Measurements from ENCODE around the gene CPNE5. TPM values are rescaled to one million over a fixed set of nuclear protein-coding genes. Genes with fewer than 3 reads are reported as not detected.

CPNE5 gene
- total RNA-seq, 1 experiment from 2014 or later = not detected

- H3K9me3 Mint-ChIP-seq (ENCODE audit: unreplicated experiment) = no peaks in the 10 kb centered on the region
- Histone ChIP-seq H3K36me3 (ENCODE audit: control insufficient read depth, insufficient read depth, low read length) (no peaks in the 10 kb centered on the region), H3K4me1 (peaks cover 10% of the 10 kb centered on the region), H3K27me3 (replicated peaks; ENCODE audit: control insufficient read depth, insufficient read depth, low read length) (no peaks in the 10 kb centered on the region), H3K4me3 (ENCODE audit: low read depth, low read length) (no peak overlapping the region), H3K9me3 (no peaks in the 10 kb centered on the region)
- TF ChIP-seq, protein P1, sequence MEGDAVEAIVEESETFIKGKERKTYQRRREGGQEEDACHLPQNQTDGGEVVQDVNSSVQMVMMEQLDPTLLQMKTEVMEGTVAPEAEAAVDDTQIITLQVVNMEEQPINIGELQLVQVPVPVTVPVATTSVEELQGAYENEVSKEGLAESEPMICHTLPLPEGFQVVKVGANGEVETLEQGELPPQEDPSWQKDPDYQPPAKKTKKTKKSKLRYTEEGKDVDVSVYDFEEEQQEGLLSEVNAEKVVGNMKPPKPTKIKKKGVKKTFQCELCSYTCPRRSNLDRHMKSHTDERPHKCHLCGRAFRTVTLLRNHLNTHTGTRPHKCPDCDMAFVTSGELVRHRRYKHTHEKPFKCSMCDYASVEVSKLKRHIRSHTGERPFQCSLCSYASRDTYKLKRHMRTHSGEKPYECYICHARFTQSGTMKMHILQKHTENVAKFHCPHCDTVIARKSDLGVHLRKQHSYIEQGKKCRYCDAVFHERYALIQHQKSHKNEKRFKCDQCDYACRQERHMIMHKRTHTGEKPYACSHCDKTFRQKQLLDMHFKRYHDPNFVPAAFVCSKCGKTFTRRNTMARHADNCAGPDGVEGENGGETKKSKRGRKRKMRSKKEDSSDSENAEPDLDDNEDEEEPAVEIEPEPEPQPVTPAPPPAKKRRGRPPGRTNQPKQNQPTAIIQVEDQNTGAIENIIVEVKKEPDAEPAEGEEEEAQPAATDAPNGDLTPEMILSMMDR (IDR thresholded peaks at IDR 0.05; ENCODE audit: insufficient read depth in 1 of 2, low read depth in 1 of 2, low read length in 1 of 2, severe bottlenecking in 1 of 2, unreplicated experiment in 1 of 2) = no peak
- H3K4me3 Mint-ChIP-seq (ENCODE audit: unreplicated experiment) = no peak overlapping the region
- ChIA-PET POLR2A (no interaction called here), CTCF (no interaction called here)
- DNase-seq = no peak
- intact Hi-C loops (cut with micrococcal nuclease; ENCODE audit: unreplicated experiment) = no loop called here
- no peak overlapping the region for H3K27ac Mint-ChIP-seq (ENCODE audit: unreplicated experiment)
- no peaks in the 10 kb centered on the region for H3K27me3 Mint-ChIP-seq (ENCODE audit: insufficient read depth, unreplicated experiment)
- peaks cover 16% of the 10 kb centered on the region for H3K4me1 Mint-ChIP-seq (ENCODE audit: low read depth, unreplicated experiment)
- no TSS peak for BruUV-seq (replicated peaks)
- no peaks in the 10 kb centered on the region for H3K36me3 Mint-ChIP-seq (ENCODE audit: insufficient read depth, unreplicated experiment)
Measured at GRCh38 chr6:36820700-36821580, 18.3 kb downstream of the CPNE5 start.

DNA sequence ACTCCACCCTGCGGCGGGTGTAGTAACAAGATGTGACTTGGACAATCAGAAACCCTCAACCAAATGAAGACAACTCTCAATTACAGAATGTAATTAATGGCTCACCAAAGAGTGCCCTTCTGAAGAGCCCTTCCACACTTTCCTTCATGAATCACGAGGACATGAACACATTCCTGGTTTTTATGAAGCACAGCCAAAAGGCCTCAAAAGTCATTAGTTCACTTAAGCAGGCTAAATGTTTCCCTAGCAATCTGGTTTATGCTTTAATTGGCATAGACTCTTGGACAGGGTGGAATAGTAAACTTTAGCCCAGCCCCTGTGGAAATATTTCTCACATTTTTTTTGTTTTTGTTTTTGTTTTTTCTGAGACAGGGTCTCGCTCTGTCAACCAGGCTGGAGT is 20.5 kb downstream of the CPNE5 start:
- intact Hi-C loops (cut with micrococcal nuclease; ENCODE audit: unreplicated experiment) = no loop called here
- H3K36me3 Mint-ChIP-seq (ENCODE audit: insufficient read depth, unreplicated experiment) = no peaks in the 10 kb centered on the region
- CTCF ChIA-PET = no interaction called here
- H3K27me3 Mint-ChIP-seq (ENCODE audit: insufficient read depth, unreplicated experiment) = no peaks in the 10 kb centered on the region
- no peak for DNase-seq
- no peak overlapping the region for H3K27ac Mint-ChIP-seq (ENCODE audit: unreplicated experiment)
- H3K4me3 ChIP-seq (ENCODE audit: low read depth, low read length) = no peak overlapping the region
- no peaks in the 10 kb centered on the region for H3K9me3 Mint-ChIP-seq (ENCODE audit: unreplicated experiment)
- POLR2A ChIA-PET = no interaction called here
- no peaks in the 10 kb centered on the region for H3K36me3 ChIP-seq (ENCODE audit: control insufficient read depth, insufficient read depth, low read length)
- peaks cover 10% of the 10 kb centered on the region for H3K4me1 ChIP-seq
- no peaks in the 10 kb centered on the region for H3K9me3 ChIP-seq
- no peak overlapping the region for H3K4me3 Mint-ChIP-seq (ENCODE audit: unreplicated experiment)
- H3K4me1 Mint-ChIP-seq (ENCODE audit: low read depth, unreplicated experiment) = peaks cover 16% of the 10 kb centered on the region
- BruUV-seq (replicated peaks) = no TSS peak
- H3K27me3 ChIP-seq (replicated peaks; ENCODE audit: control insufficient read depth, insufficient read depth, low read length) = no peaks in the 10 kb centered on the region
- TF ChIP-seq, protein P1 (IDR thresholded peaks at IDR 0.05; ENCODE audit: insufficient read depth in 1 of 2, low read depth in 1 of 2, low read length in 1 of 2, severe bottlenecking in 1 of 2, unreplicated experiment in 1 of 2) = no peak

DNA sequence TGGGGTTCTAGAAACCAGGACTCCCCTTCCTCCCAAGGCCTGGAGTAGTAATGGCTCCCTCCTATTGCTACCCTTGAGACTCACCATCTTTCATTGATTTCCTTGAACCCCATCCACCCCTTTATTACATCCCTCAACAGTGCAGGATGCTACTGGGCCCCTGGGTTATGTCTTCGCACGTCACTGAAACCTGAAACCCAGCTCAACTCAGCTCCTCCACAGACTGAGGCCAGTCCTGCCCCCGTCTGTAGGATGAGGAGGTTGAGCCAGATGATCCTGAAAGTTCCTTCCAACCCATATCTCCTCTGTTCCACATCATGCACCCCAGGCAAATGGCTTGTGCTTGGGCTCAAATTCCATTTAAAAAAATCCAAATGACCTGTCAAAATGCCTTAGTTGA is 21.4 kb downstream of the CPNE5 start:
- peaks cover 10% of the 10 kb centered on the region for H3K4me1 ChIP-seq
- no peak overlapping the region for H3K27ac Mint-ChIP-seq (ENCODE audit: unreplicated experiment)
- no peak for DNase-seq
- H3K9me3 Mint-ChIP-seq (ENCODE audit: unreplicated experiment) = no peaks in the 10 kb centered on the region
- no peaks in the 10 kb centered on the region for H3K27me3 ChIP-seq (replicated peaks; ENCODE audit: control insufficient read depth, insufficient read depth, low read length)
- no peaks in the 10 kb centered on the region for H3K36me3 Mint-ChIP-seq (ENCODE audit: insufficient read depth, unreplicated experiment)
- CTCF ChIA-PET = no interaction called here
- peaks cover 16% of the 10 kb centered on the region for H3K4me1 Mint-ChIP-seq (ENCODE audit: low read depth, unreplicated experiment)
- H3K9me3 ChIP-seq = no peaks in the 10 kb centered on the region
- BruUV-seq (replicated peaks) = no TSS peak
- no peak overlapping the region for H3K4me3 Mint-ChIP-seq (ENCODE audit: unreplicated experiment)
- TF ChIP-seq, protein P1 (IDR thresholded peaks at IDR 0.05; ENCODE audit: insufficient read depth in 1 of 2, low read depth in 1 of 2, low read length in 1 of 2, severe bottlenecking in 1 of 2, unreplicated experiment in 1 of 2) = no peak
- H3K36me3 ChIP-seq (ENCODE audit: control insufficient read depth, insufficient read depth, low read length) = no peaks in the 10 kb centered on the region
- H3K4me3 ChIP-seq (ENCODE audit: low read depth, low read length) = no peak overlapping the region
- intact Hi-C loops (cut with micrococcal nuclease; ENCODE audit: unreplicated experiment) = no loop called here
- no peaks in the 10 kb centered on the region for H3K27me3 Mint-ChIP-seq (ENCODE audit: insufficient read depth, unreplicated experiment)
- POLR2A ChIA-PET = no interaction called here
